Measurements from ENCODE around the gene E2F8.

Gene E2F8

GRCh38 chr11:19225123-19225522 is 15.6 kb downstream of the E2F8 start:
- ChIA-PET POLR2A (no interaction called here), CTCF (no interaction called here)
- no peak overlapping the region for H3K4me3 ChIP-seq (ENCODE audit: low read depth, low read length)
- no peak for TF ChIP-seq ZNF529 (tag by site-specific recombination; IDR thresholded peaks at IDR 0.05; ENCODE audit: insufficient replicate concordance)
- no peak for TF ChIP-seq ZNF24 (tag by site-specific recombination; IDR thresholded peaks at IDR 0.05)
- TF ChIP-seq KLF9 (tag by site-specific recombination; IDR thresholded peaks at IDR 0.05; ENCODE audit: low read depth), result no peak
- no peak for TF ChIP-seq PRDM2 (tag by site-specific recombination; IDR thresholded peaks at IDR 0.05; ENCODE audit: borderline replicate concordance)
- H3K36me3 ChIP-seq (ENCODE audit: control insufficient read depth in 2 of 2, insufficient read depth in 1 of 2, low read length in 2 of 2), result peaks cover 8 to 58% of the 10 kb centered on the region in 2 experiments
- H3K27ac ChIP-seq (ENCODE audit: extremely low read depth, low read depth, low read length), result no peak overlapping the region
- no peaks in the 10 kb centered on the region for H3K4me1 ChIP-seq (ENCODE audit: control insufficient read depth, insufficient read depth, low read length)
- no peaks in the 10 kb centered on the region for H3K9me3 ChIP-seq (ENCODE audit: control insufficient read depth, insufficient read depth, low read depth, low read length)

GRCh38 chr11:19220903-19221724 is 19.6 kb downstream of the E2F8 start:
- Histone ChIP-seq H3K4me1 (ENCODE audit: control insufficient read depth, insufficient read depth, low read length) (no peaks in the 10 kb centered on the region; the same call in 1 of the 2 replicates), H3K36me3 (ENCODE audit: control insufficient read depth in 2 of 2, insufficient read depth in 1 of 2, low read length in 2 of 2) (peaks cover 0 to 28% of the 10 kb centered on the region in 2 experiments; a peak in 1 of 3 replicates), H3K4me3 (ENCODE audit: low read depth, low read length) (no peak overlapping the region), H3K9me3 (ENCODE audit: control insufficient read depth, insufficient read depth, low read depth, low read length) (no peaks in the 10 kb centered on the region), H3K27ac (ENCODE audit: extremely low read depth, low read depth, low read length) (no peak overlapping the region)
- POLR2A ChIA-PET, result no interaction called here
- TF ChIP-seq TCF7L2 (IDR thresholded peaks at IDR 0.05; ENCODE audit: borderline replicate concordance, low read depth, low read length) (peak; percentile 64; the same call in 1 of the 2 replicates), MZF1 (tag by site-specific recombination; IDR thresholded peaks at IDR 0.05; ENCODE audit: borderline replicate concordance) (no peak), ZNF114 (tag by site-specific recombination; IDR thresholded peaks at IDR 0.05) (no peak), PRDM6 (tag by site-specific recombination; IDR thresholded peaks at IDR 0.05) (0 out of 2 replicates have a peak, but pooled peaks have one; percentile 35), ZBTB6 (tag by site-specific recombination; IDR thresholded peaks at IDR 0.05) (no peak), SP2 (tag by site-specific recombination; IDR thresholded peaks at IDR 0.05) (no peak), SCRT2 (tag by site-specific recombination; IDR thresholded peaks at IDR 0.05) (peak; percentile 10; the same call in 1 of the 2 replicates), ZNF112 (tag by site-specific recombination; IDR thresholded peaks at IDR 0.05) (no peak)
- CTCF ChIA-PET, result interaction anchor here (0.8 kb wide), 1 partner anchor 150 kb away, joined by 5 read pairs; no protein-coding TSS in a partner anchor
